ENCODE data around the gene SETD7. TPM values are rescaled to one million over a fixed set of nuclear protein-coding genes. Genes with fewer than 3 reads are reported as not detected.
A peak's percentile ranks its signal among the peaks of the same experiment; 100 is the strongest.

SETD7 gene
- total RNA-seq, 1 donor from 2014 or later = 8.2 TPM

GRCh38 chr4:139509727-139510410, 46.1 kb downstream of the SETD7 start:
- H3K79me2 ChIP-seq (ENCODE audit: low read depth) = no peaks in the 10 kb centered on the region
- H3K27ac ChIP-seq = no peak overlapping the region
- TF ChIP-seq CTCF (IDR thresholded peaks at IDR 0.05) (peak; percentile 57), EZH2 (IDR thresholded peaks at IDR 0.05) (no peak), EZH2phosphoT487 (IDR thresholded peaks at IDR 0.05) (no peak)

GRCh38 chr4:139508581-139509237, 47.3 kb downstream of the SETD7 start:
- no peak overlapping the region for H2AFZ ChIP-seq (replicated peaks)
- H3K27ac Mint-ChIP-seq = no peak overlapping the region
- no peak for DNase-seq (ENCODE audit: low spot score)

More at GRCh38 chr4:139509727-139510410, 46.1 kb downstream of the SETD7 start:
- H3K9me3 ChIP-seq (ENCODE audit: low read depth) = no peaks in the 10 kb centered on the region
- Mint-ChIP-seq H3K4me3 (no peak overlapping the region), H3K27me3 (ENCODE audit: insufficient read depth, low read depth) (no peaks in the 10 kb centered on the region), H3K9me3 (no peaks in the 10 kb centered on the region), H3K27ac (no peak overlapping the region), H3K36me3 (peaks cover 14% of the 10 kb centered on the region), H3K4me1 (peaks cover 17% of the 10 kb centered on the region)
- H3K4me2 ChIP-seq = no peak overlapping the region
- H3K4me3 ChIP-seq = no peak overlapping the region
- H3K9ac ChIP-seq = no peak overlapping the region
- H3F3A ChIP-seq (ENCODE audit: low read depth) = no peaks in the 10 kb centered on the region
- H2AFZ ChIP-seq (replicated peaks) = no peak overlapping the region
- no peaks in the 10 kb centered on the region for H3K4me1 ChIP-seq
- peak; percentile 59 for DNase-seq (ENCODE audit: low spot score)
- H3K36me3 ChIP-seq = no peaks in the 10 kb centered on the region
- no peaks in the 10 kb centered on the region for H3K27me3 ChIP-seq
- H4K20me1 ChIP-seq (ENCODE audit: low read depth) = no peaks in the 10 kb centered on the region

GRCh38 chr4:139506774-139507173, 49.2 kb downstream of the SETD7 start:
- H3K36me3 Mint-ChIP-seq = peaks cover 10% of the 10 kb centered on the region
- H3K4me1 Mint-ChIP-seq = peaks cover 16% of the 10 kb centered on the region
- no peak overlapping the region for H3K27ac Mint-ChIP-seq
- Histone ChIP-seq H3K79me2 (ENCODE audit: low read depth) (no peaks in the 10 kb centered on the region), H3K4me3 (no peak overlapping the region), H3K27ac (no peak overlapping the region), H2AFZ (replicated peaks) (no peak overlapping the region), H3K4me2 (no peak overlapping the region), H3K36me3 (no peaks in the 10 kb centered on the region), H3F3A (ENCODE audit: low read depth) (no peaks in the 10 kb centered on the region), H3K27me3 (no peaks in the 10 kb centered on the region), H4K20me1 (ENCODE audit: low read depth) (no peaks in the 10 kb centered on the region), H3K4me1 (no peaks in the 10 kb centered on the region), H3K9ac (no peak overlapping the region), H3K9me3 (ENCODE audit: low read depth) (no peaks in the 10 kb centered on the region)
- H3K4me3 Mint-ChIP-seq = no peak overlapping the region
- H3K9me3 Mint-ChIP-seq = no peaks in the 10 kb centered on the region
- H3K27me3 Mint-ChIP-seq (ENCODE audit: insufficient read depth, low read depth) = peaks cover 2% of the 10 kb centered on the region
- no peak for TF ChIP-seq CTCF (IDR thresholded peaks at IDR 0.05)
- no peak for TF ChIP-seq EZH2 (IDR thresholded peaks at IDR 0.05)
- TF ChIP-seq EZH2phosphoT487 (IDR thresholded peaks at IDR 0.05) = no peak
- DNase-seq (ENCODE audit: low spot score) = no peak

More at GRCh38 chr4:139508581-139509237, 47.3 kb downstream of the SETD7 start:
- no peaks in the 10 kb centered on the region for H3K36me3 ChIP-seq
- Mint-ChIP-seq H3K9me3 (no peaks in the 10 kb centered on the region), H3K4me3 (no peak overlapping the region), H3K4me1 (peaks cover 17% of the 10 kb centered on the region), H3K27me3 (ENCODE audit: insufficient read depth, low read depth) (no peaks in the 10 kb centered on the region), H3K36me3 (peaks cover 10% of the 10 kb centered on the region)
- no peak overlapping the region for H3K4me3 ChIP-seq
- no peaks in the 10 kb centered on the region for H3K79me2 ChIP-seq (ENCODE audit: low read depth)
- no peaks in the 10 kb centered on the region for H3K9me3 ChIP-seq (ENCODE audit: low read depth)
- H3K4me2 ChIP-seq = no peak overlapping the region
- H3K4me1 ChIP-seq = no peaks in the 10 kb centered on the region
- H3F3A ChIP-seq (ENCODE audit: low read depth) = no peaks in the 10 kb centered on the region
- H3K27me3 ChIP-seq = no peaks in the 10 kb centered on the region
- TF ChIP-seq EZH2 (IDR thresholded peaks at IDR 0.05) (no peak), CTCF (IDR thresholded peaks at IDR 0.05) (no peak), EZH2phosphoT487 (IDR thresholded peaks at IDR 0.05) (no peak)
- H4K20me1 ChIP-seq (ENCODE audit: low read depth) = no peaks in the 10 kb centered on the region
- no peak overlapping the region for H3K27ac ChIP-seq
- no peak overlapping the region for H3K9ac ChIP-seq

Data from neural progenitor cell (in vitro differentiated cells).